Right lung (tissue), 5 donors: Measurements from ENCODE around the gene PPP2R5A. TPM values are rescaled to one million over a fixed set of nuclear protein-coding genes. Genes with fewer than 3 reads are reported as not detected.
A peak's percentile ranks its signal among the peaks of the same experiment; 100 is the strongest.
"Not testable (repeated sequence)": the region's sequence is repeated elsewhere in the genome, so short reads cannot be mapped to it uniquely, and the experiment has no call there.

Source experiments
- DNase-seq, 2 donors: peaks; one replicate each; pipeline ENCODE4 v3.0.0-alpha.2; 2013
- polyA plus RNA-seq, 5 donors: library from polyadenylated mRNA; unstranded; fragments of 120-200 nt; gene quantifications; one replicate each; pipeline versions ENCODE4 v1.2.1 to v1.2.3, GENCODE V29; 2013; ENCODE audit warnings: inconsistent platforms in 1 of 5, low replicate concordance in 1 of 5; ENCODE audit not compliant: insufficient read length in 5 of 5, insufficient read depth in 1 of 5

PPP2R5A gene
- polyA plus RNA-seq, 5 donors, result 97.5 to 123 (median 121) TPM

- DNase-seq, result no peak
Measured at GRCh38 chr1:212346601-212347000, 61.4 kb downstream of the PPP2R5A start.

- DNase-seq, result no peak
Measured at GRCh38 chr1:212351588-212352362, 66.6 kb downstream of the PPP2R5A start.

- no peak for DNase-seq
Measured at GRCh38 chr1:212353181-212353580, 68.0 kb downstream of the PPP2R5A start.

- DNase-seq, result no peak
Measured at GRCh38 chr1:212354464-212354863, 69.3 kb downstream of the PPP2R5A start.

GRCh38 chr1:212355230-212355969, 70.2 kb downstream of the PPP2R5A start:
- no peak for DNase-seq

- DNase-seq, result no peak
Measured at GRCh38 chr1:212359794-212360479, 74.7 kb downstream of the PPP2R5A start.

GRCh38 chr1:212364985-212365384, 79.8 kb downstream of the PPP2R5A start:
- no peak for DNase-seq

- DNase-seq, result no peak
Measured at GRCh38 chr1:212366901-212367300, 81.7 kb downstream of the PPP2R5A start.

GRCh38 chr1:212367474-212368072, 82.4 kb downstream of the PPP2R5A start:
- DNase-seq, result no peak

GRCh38 chr1:212368073-212368484, 82.9 kb downstream of the PPP2R5A start:
- DNase-seq, result peak; percentile 18

- no peak for DNase-seq
Measured at GRCh38 chr1:212375986-212376385, 90.8 kb downstream of the PPP2R5A start.

- no peak for DNase-seq
Measured at GRCh38 chr1:212377644-212378043, 92.4 kb downstream of the PPP2R5A start.

- DNase-seq, result no peak
Measured at GRCh38 chr1:212379366-212379765, 94.2 kb downstream of the PPP2R5A start.

GRCh38 chr1:212381397-212382035, 96.3 kb downstream of the PPP2R5A start:
- no peak for DNase-seq

- DNase-seq, result no peak
Measured at GRCh38 chr1:212386029-212386428, 100.8 kb downstream of the PPP2R5A start.

GRCh38 chr1:212388985-212389716, 103.9 kb downstream of the PPP2R5A start:
- DNase-seq, result no peak

GRCh38 chr1:212395678-212396437, 110.6 kb downstream of the PPP2R5A start:
- DNase-seq, result not testable (repeated sequence)

- DNase-seq, result no peak
Measured at GRCh38 chr1:212396638-212397037, 111.4 kb downstream of the PPP2R5A start.

- DNase-seq, result no peak
Measured at GRCh38 chr1:212397171-212397570, 112.0 kb downstream of the PPP2R5A start.

GRCh38 chr1:212401042-212401441, 115.8 kb downstream of the PPP2R5A start:
- DNase-seq, result no peak
